Endothelial cell of umbilical vein (primary cell): Measurements from ENCODE around the gene NFATC4. TPM values are rescaled to one million over a fixed set of nuclear protein-coding genes. Genes with fewer than 3 reads are reported as not detected.

Source experiments
- BruUV-seq: library from RNA; stranded (reverse); fragments of 400-500 nt; replicated peaks from 2 replicates; lab custom pipeline; 2021; lab: Mats Ljungman, UMichigan
- CTCF ChIA-PET: fragments of 300-600, 350-600 bp; sonication (Branson Sonifier 250); formaldehyde crosslinking; loops from one replicate; lab custom pipeline; 2021; ENCODE audit warnings: antibody characterized with exemption, inconsistent platforms; lab: Charles Lee
- POLR2A ChIA-PET: fragments of 300-600, 350-600 bp; sonication (Branson Sonifier 250); formaldehyde crosslinking; loops from one replicate; lab custom pipeline; 2021; ENCODE audit warnings: antibody characterized with exemption, inconsistent platforms; lab: Charles Lee
- DNase-seq: peaks from one replicate; pipeline ENCODE4 v3.0.0-alpha.2; 2011; ENCODE audit warnings: low read depth, low spot score
- FAIRE-seq: peaks from 2 replicates; lab custom pipeline; 2011; peaks lifted over from hg19 to GRCh38; lab: Jason Lieb, UNC
- H2AFZ ChIP-seq: 2 replicates; pipeline ENCODE4 v1.6.0; 2012; ENCODE audit warnings: low read depth, low read length, control low read depth, inconsistent platforms
- H3K27ac ChIP-seq: 2 replicates; pipeline ENCODE4 v1.5.1; 2011; ENCODE audit warnings: low read depth, mild to moderate bottlenecking, control low read depth, low read length, moderate library complexity; ENCODE audit not compliant: insufficient read depth
- H3K27me3 ChIP-seq, 2 experiments: 2 replicates each; pipeline versions ENCODE4 v1.6.0 to v1.6.1; 2011; ENCODE audit warnings: low read length in 2 of 2, mixed read lengths in 1 of 2; ENCODE audit not compliant: control insufficient read depth in 2 of 2, insufficient read depth in 2 of 2
- H3K36me3 ChIP-seq, 2 experiments: 2 replicates in 1 of 2; 3 replicates in 1 of 2; pipeline ENCODE4 v1.5.1; 2011; ENCODE audit warnings: low read length in 2 of 2, mild to moderate bottlenecking in 1 of 2, moderate library complexity in 1 of 2; ENCODE audit not compliant: control insufficient read depth in 2 of 2, insufficient read depth in 2 of 2; ENCODE audit errors: extremely low read depth in 1 of 2
- H3K4me1 ChIP-seq: 3 replicates; pipeline ENCODE4 v1.5.1; 2011; ENCODE audit warnings: mild to moderate bottlenecking, low read length; ENCODE audit not compliant: control insufficient read depth, insufficient read depth; ENCODE audit errors: extremely low read depth
- H3K4me2 ChIP-seq: 2 replicates; pipeline ENCODE4 v1.6.1; 2011; ENCODE audit warnings: low read length, control low read depth, mixed read lengths; ENCODE audit not compliant: insufficient read depth
- H3K4me3 ChIP-seq, 3 experiments: fragments of 200-600 bp in 1 of 3; sonication (generic), shearing (Covaris generic) in 1 of 3; replicated peaks in 1 of 3; 2 replicates each; pipeline ENCODE4 v1.5.1; 2011 to 2016; ENCODE audit warnings: control low read depth in 3 of 3, low read length in 3 of 3, mild to moderate bottlenecking in 2 of 3, inconsistent platforms in 1 of 3, low read depth in 1 of 3, moderate library complexity in 1 of 3; ENCODE audit not compliant: insufficient read depth in 1 of 3
- H3K79me2 ChIP-seq: 2 replicates; pipeline ENCODE4 v1.6.0; 2012; ENCODE audit warnings: low read length, inconsistent platforms; ENCODE audit not compliant: control insufficient read depth, insufficient read depth
- H3K9ac ChIP-seq: replicated peaks from 2 replicates; pipeline ENCODE3; 2011; ENCODE audit warnings: low read length, control low read depth; ENCODE audit not compliant: insufficient read depth; ENCODE audit errors: extremely low read depth
- H3K9me1 ChIP-seq: replicated peaks from 3 replicates; pipeline ENCODE4 v1.6.0; 2011; ENCODE audit warnings: mild to moderate bottlenecking, low read length; ENCODE audit not compliant: control insufficient read depth, insufficient read depth; ENCODE audit errors: extremely low read depth
- H3K9me3 ChIP-seq: replicated peaks from 2 replicates; pipeline ENCODE4 v1.5.1; 2012; ENCODE audit warnings: low read length, inconsistent platforms; ENCODE audit not compliant: control insufficient read depth, insufficient read depth
- H4K20me1 ChIP-seq: replicated peaks from 2 replicates; pipeline ENCODE3; 2011; ENCODE audit warnings: mild to moderate bottlenecking, low read length; ENCODE audit not compliant: control insufficient read depth, insufficient read depth; ENCODE audit errors: extremely low read depth
- CTCF ChIP-seq, 2 donors: IDR thresholded peaks; 1 replicate in 1 of 2; 2 replicates in 1 of 2; pipeline ENCODE4 v1.5.1; 2011; ENCODE audit warnings: low read length in 2 of 2, mild to moderate bottlenecking in 2 of 2, moderate library complexity in 2 of 2, control low read depth in 1 of 2, inconsistent platforms in 1 of 2, low read depth in 1 of 2; ENCODE audit not compliant: insufficient read depth in 1 of 2; ENCODE audit errors: extremely low read depth in 1 of 2
- GATA2 ChIP-seq: IDR thresholded peaks from 2 replicates; pipeline ENCODE4 v1.7.0; 2011; ENCODE audit warnings: low read depth, mild to moderate bottlenecking, moderate library complexity, mixed read lengths, low read length; ENCODE audit not compliant: insufficient read length, insufficient read depth
- MAX ChIP-seq: IDR thresholded peaks from 2 replicates; pipeline ENCODE4 v1.6.1; 2011; ENCODE audit not compliant: insufficient read depth, insufficient read length
- MYC ChIP-seq: IDR thresholded peaks from one replicate; pipeline ENCODE4 v1.6.1; 2011; ENCODE audit warnings: mild to moderate bottlenecking, low read depth, low read length
- POLR2A ChIP-seq: IDR thresholded peaks from 2 replicates; pipeline ENCODE4 v1.6.1; 2012; ENCODE audit warnings: low read depth, mild to moderate bottlenecking, control low read depth, low read length
- dilution Hi-C: fragments of 300-500 bp; cut with MboI; formaldehyde crosslinking; loops from one replicate; pipeline ENCODE4 v1.15.0; 2019; ENCODE audit warnings: low sequenced_read_pairs; ENCODE audit not compliant: extremely low pct_ligation_motif_present
- intact Hi-C: fragments of 100-400 bp; cut with micrococcal nuclease; formaldehyde crosslinking; loops from one replicate; pipeline ENCODE4 v1.10.0; 2022
- polyA plus RNA-seq, 4 experiments: library from polyadenylated mRNA; depleted of rRNA in 3 of 4; stranded (reverse) in 3 of 4; unstranded in 1 of 4; fragments of >200 nt; gene quantifications; 2 replicates each; pipeline versions ENCODE4 v1.2.1 to v1.2.3, GENCODE V29; 2011 to 2012; ENCODE audit warnings: missing spikeins in 1 of 4
- total RNA-seq: library from RNA; stranded (reverse); gene quantifications from 2 replicates; pipeline ENCODE4 v1.2.3, GENCODE V29; 2021

Gene NFATC4
- total and polyA plus RNA-seq, 2 donors (not counting 3 experiments of a cell fraction or from before 2014, with no cell fraction given): 79.5 to 88.1 TPM

DNA sequence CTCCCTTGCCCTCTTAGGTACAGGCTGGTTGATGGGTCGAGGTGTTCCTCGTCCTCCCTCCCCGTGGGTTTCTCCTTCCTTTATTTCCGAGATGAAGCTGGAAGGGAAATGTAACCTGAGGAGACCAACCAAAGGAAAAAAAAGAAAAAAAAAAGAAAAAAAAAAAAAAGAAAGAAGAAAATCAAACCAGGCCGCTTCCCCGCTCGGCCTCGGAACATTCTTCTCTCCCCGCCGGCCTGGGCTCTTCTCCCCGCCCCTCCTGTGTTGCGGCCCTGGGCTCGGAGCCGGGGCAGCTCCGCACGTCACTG is 1.6 kb upstream of the NFATC4 start:
- TSS peak; percentile 42 for BruUV-seq
- Histone ChIP-seq H3K9ac (peak overlapping the region; percentile 88), H2AFZ (peak overlapping the region; percentile 73), H3K4me2 (peak overlapping the region; percentile 84), H3K9me3 (no peaks in the 10 kb centered on the region), H3K27ac (peak overlapping the region; percentile 90), H4K20me1 (no peaks in the 10 kb centered on the region), H3K9me1 (no peaks in the 10 kb centered on the region), H3K4me1 (peaks cover 27% of the 10 kb centered on the region), H3K79me2 (peaks cover 10% of the 10 kb centered on the region), H3K27me3 (peaks cover 0 to 3% of the 10 kb centered on the region in 2 experiments), H3K4me3 (peak overlapping the region; percentile 24 to 48 (median 31)), H3K36me3 (peaks cover 0 to 2% of the 10 kb centered on the region in 2 experiments)
- CTCF ChIA-PET: interaction anchor here (0.9 to 2.3 kb wide), 35 partner anchors 9 to 124 kb away, joined by 3 to 254 read pairs (median 7); partner anchors contain the start of genes ADCY4, CBLN3, CIDEB and KHNYN
- DNase-seq: no peak
- no peak for FAIRE-seq
- intact Hi-C loops: loop anchor here (1.0 to 5.0 kb wide), 5 partner anchors 26 to 219 kb away; partner anchors contain the start of genes PSME2, RNF31 and TINF2
- dilution Hi-C loops: no loop called here
- no peak for TF ChIP-seq MYC
- no peak for TF ChIP-seq CTCF (IDR thresholded peaks at IDR 0.05; ENCODE audit: extremely low read depth in 1 of 2, insufficient read depth in 1 of 2, low read depth in 1 of 2, low read length in 2 of 2)
- no peak for TF ChIP-seq GATA2
- TF ChIP-seq MAX: no peak
- TF ChIP-seq POLR2A: peak; percentile 73
- POLR2A ChIA-PET: interaction anchor here (1.0 to 2.2 kb wide), 6 partner anchors 33 to 70 kb away, joined by 3 to 36 read pairs (median 6); partner anchors contain the start of genes CBLN3 and KHNYN
